ENCODE measurements around the gene USP6NL. TPM values are rescaled to one million over a fixed set of nuclear protein-coding genes. Genes with fewer than 3 reads are reported as not detected.

USP6NL gene
- total RNA-seq, 1 experiment from 2014 or later, result 38.7 TPM

- no peak overlapping the region for H3K4me3 ChIP-seq (ENCODE audit: low read depth, low read length, poor library complexity, severe bottlenecking)
- no peaks in the 10 kb centered on the region for H3K36me3 ChIP-seq (ENCODE audit: insufficient read depth, low read length, poor library complexity, severe bottlenecking)
- no TSS peak for BruUV-seq (replicated peaks)
- ChIA-PET CTCF (no interaction called here), POLR2A (ENCODE audit: low non-redundant PET) (no interaction called here)
- TF ChIP-seq CTCF (conservative IDR thresholded peaks at IDR 0.05; ENCODE audit: low read depth, low read length) (no peak), EZH2 (IDR thresholded peaks at IDR 0.05; ENCODE audit: borderline replicate concordance, low read depth, low read length, poor library complexity, severe bottlenecking) (no peak)
- no peaks in the 10 kb centered on the region for H3K9me3 ChIP-seq (ENCODE audit: low read depth, low read length, poor library complexity, severe bottlenecking)
- intact Hi-C loops (cut with micrococcal nuclease; ENCODE audit: unreplicated experiment), result no loop called here
- H3K4me1 ChIP-seq (ENCODE audit: insufficient read depth, low read length, poor library complexity, severe bottlenecking), result no peaks in the 10 kb centered on the region
- H3K27ac ChIP-seq (ENCODE audit: low read depth, low read length, poor library complexity, severe bottlenecking), result no peak overlapping the region
- no peaks in the 10 kb centered on the region for H3K27me3 ChIP-seq (replicated peaks; ENCODE audit: insufficient read depth, low read depth, low read length, poor library complexity)
- no peak for DNase-seq (ENCODE audit: low spot score)
Measured at GRCh38 chr10:11442001-11442773, 169.3 kb downstream of the USP6NL start.

- ChIA-PET CTCF (interaction anchor here (1.0 kb wide), 1 partner anchor 16 kb away, joined by 3 read pairs; no protein-coding TSS in a partner anchor), POLR2A (ENCODE audit: low non-redundant PET) (no interaction called here)
- Histone ChIP-seq H3K4me1 (ENCODE audit: insufficient read depth, low read length, poor library complexity, severe bottlenecking) (no peaks in the 10 kb centered on the region), H3K4me3 (ENCODE audit: low read depth, low read length, poor library complexity, severe bottlenecking) (no peak overlapping the region), H3K9me3 (ENCODE audit: low read depth, low read length, poor library complexity, severe bottlenecking) (no peaks in the 10 kb centered on the region), H3K27ac (ENCODE audit: low read depth, low read length, poor library complexity, severe bottlenecking) (no peak overlapping the region), H3K36me3 (ENCODE audit: insufficient read depth, low read length, poor library complexity, severe bottlenecking) (no peaks in the 10 kb centered on the region), H3K27me3 (replicated peaks; ENCODE audit: insufficient read depth, low read depth, low read length, poor library complexity) (no peaks in the 10 kb centered on the region)
- no peak for TF ChIP-seq EZH2 (IDR thresholded peaks at IDR 0.05; ENCODE audit: borderline replicate concordance, low read depth, low read length, poor library complexity, severe bottlenecking)
- TF ChIP-seq CTCF (conservative IDR thresholded peaks at IDR 0.05; ENCODE audit: low read depth, low read length), result no peak
- intact Hi-C loops (cut with micrococcal nuclease; ENCODE audit: unreplicated experiment), result no loop called here
- BruUV-seq (replicated peaks), result no TSS peak
- DNase-seq (ENCODE audit: low spot score), result no peak
Measured at GRCh38 chr10:11441151-11441535, 170.3 kb downstream of the USP6NL start.

- CTCF ChIA-PET, result interaction anchor here (1.0 kb wide), 1 partner anchor 16 kb away, joined by 3 read pairs; no protein-coding TSS in a partner anchor
- H3K9me3 ChIP-seq (ENCODE audit: low read depth, low read length, poor library complexity, severe bottlenecking), result no peaks in the 10 kb centered on the region
- no peak for DNase-seq (ENCODE audit: low spot score)
- H3K4me3 ChIP-seq (ENCODE audit: low read depth, low read length, poor library complexity, severe bottlenecking), result no peak overlapping the region
- POLR2A ChIA-PET (ENCODE audit: low non-redundant PET), result no interaction called here
- H3K27ac ChIP-seq (ENCODE audit: low read depth, low read length, poor library complexity, severe bottlenecking), result no peak overlapping the region
- H3K36me3 ChIP-seq (ENCODE audit: insufficient read depth, low read length, poor library complexity, severe bottlenecking), result no peaks in the 10 kb centered on the region
- H3K4me1 ChIP-seq (ENCODE audit: insufficient read depth, low read length, poor library complexity, severe bottlenecking), result no peaks in the 10 kb centered on the region
- BruUV-seq (replicated peaks), result no TSS peak
- TF ChIP-seq CTCF (conservative IDR thresholded peaks at IDR 0.05; ENCODE audit: low read depth, low read length), result no peak
- TF ChIP-seq EZH2 (IDR thresholded peaks at IDR 0.05; ENCODE audit: borderline replicate concordance, low read depth, low read length, poor library complexity, severe bottlenecking), result no peak
- intact Hi-C loops (cut with micrococcal nuclease; ENCODE audit: unreplicated experiment), result no loop called here
- no peaks in the 10 kb centered on the region for H3K27me3 ChIP-seq (replicated peaks; ENCODE audit: insufficient read depth, low read depth, low read length, poor library complexity)
Measured at GRCh38 chr10:11440250-11441150, 170.9 kb downstream of the USP6NL start.

All from A673 (cell line).